CD4-positive, alpha-beta T cell treated with Interleukin-17A for 1 hour (primary cell): ENCODE measurements around the gene LRP6.
"Not testable (repeated sequence)": the region's sequence is repeated elsewhere in the genome, so short reads cannot be mapped to it uniquely, and the experiment has no call there.

Experiments
- DNase-seq: peaks from one replicate; pipeline ENCODE4 v3.0.0-alpha.2; 2020

The LRP6 gene

GRCh38 chr12:12265571-12266388 is 1.1 kb downstream of the LRP6 start:
- no peak for DNase-seq

- no peak for DNase-seq
These were observed 1.8 kb downstream of the LRP6 start for GRCh38 chr12:12265035-12265434.

- DNase-seq, result no peak
These were observed 2.9 kb downstream of the LRP6 start for GRCh38 chr12:12263909-12264308.

- DNase-seq, result not testable (repeated sequence)
These were observed 10.5 kb downstream of the LRP6 start for GRCh38 chr12:12256291-12256757.

GRCh38 chr12:12254553-12254952 is 12.3 kb downstream of the LRP6 start:
- no peak for DNase-seq

GRCh38 chr12:12249216-12250050 is 17.4 kb downstream of the LRP6 start:
- no peak for DNase-seq

GRCh38 chr12:12247584-12247983 is 19.3 kb downstream of the LRP6 start:
- DNase-seq, result no peak

- no peak for DNase-seq
These were observed 22.5 kb downstream of the LRP6 start for GRCh38 chr12:12244341-12244740.

GRCh38 chr12:12240662-12241340 is 26.0 kb downstream of the LRP6 start:
- DNase-seq, result no peak

GRCh38 chr12:12239127-12239526 is 27.7 kb downstream of the LRP6 start:
- DNase-seq, result no peak

GRCh38 chr12:12238605-12239004 is 28.2 kb downstream of the LRP6 start:
- no peak for DNase-seq

- DNase-seq, result no peak
These were observed 29.9 kb downstream of the LRP6 start for GRCh38 chr12:12236896-12237295.

GRCh38 chr12:12230275-12230674 is 36.6 kb downstream of the LRP6 start:
- no peak for DNase-seq

GRCh38 chr12:12229556-12230092 is 37.2 kb downstream of the LRP6 start:
- DNase-seq, result no peak

- DNase-seq, result no peak
These were observed 38.4 kb downstream of the LRP6 start for GRCh38 chr12:12228402-12228801.

- no peak for DNase-seq
These were observed 40.7 kb downstream of the LRP6 start for GRCh38 chr12:12226187-12226586.

- no peak for DNase-seq
These were observed 42.5 kb downstream of the LRP6 start for GRCh38 chr12:12224240-12224940.

GRCh38 chr12:12221560-12221959 is 45.3 kb downstream of the LRP6 start:
- DNase-seq, result no peak

- no peak for DNase-seq
These were observed 47.2 kb downstream of the LRP6 start for GRCh38 chr12:12219664-12220063.

GRCh38 chr12:12217018-12217359 is 49.9 kb downstream of the LRP6 start:
- no peak for DNase-seq

- DNase-seq, result no peak
These were observed 50.4 kb downstream of the LRP6 start for GRCh38 chr12:12216349-12217017.

GRCh38 chr12:12214635-12215131 is 52.2 kb downstream of the LRP6 start:
- no peak for DNase-seq
